Endothelial cell of umbilical vein (primary cell): ENCODE measurements around the gene ABCA1. TPM values are rescaled to one million over a fixed set of nuclear protein-coding genes. Genes with fewer than 3 reads are reported as not detected.

Experiments used
- BruUV-seq: library from RNA; stranded (reverse); fragments of 400-500 nt; replicated peaks from 2 replicates; lab custom pipeline; 2021; lab: Mats Ljungman, UMichigan
- CTCF ChIA-PET: fragments of 300-600, 350-600 bp; sonication (Branson Sonifier 250); formaldehyde crosslinking; loops from one replicate; lab custom pipeline; 2021; ENCODE audit warnings: antibody characterized with exemption, inconsistent platforms; lab: Charles Lee
- POLR2A ChIA-PET: fragments of 300-600, 350-600 bp; sonication (Branson Sonifier 250); formaldehyde crosslinking; loops from one replicate; lab custom pipeline; 2021; ENCODE audit warnings: antibody characterized with exemption, inconsistent platforms; lab: Charles Lee
- DNase-seq: peaks from one replicate; pipeline ENCODE4 v3.0.0-alpha.2; 2011; ENCODE audit warnings: low read depth, low spot score
- FAIRE-seq: peaks from 2 replicates; lab custom pipeline; 2011; peaks lifted over from hg19 to GRCh38; lab: Jason Lieb, UNC
- H2AFZ ChIP-seq: 2 replicates; pipeline ENCODE4 v1.6.0; 2012; ENCODE audit warnings: low read depth, low read length, control low read depth, inconsistent platforms
- H3K27ac ChIP-seq: 2 replicates; pipeline ENCODE4 v1.5.1; 2011; ENCODE audit warnings: low read depth, mild to moderate bottlenecking, control low read depth, low read length, moderate library complexity; ENCODE audit not compliant: insufficient read depth
- H3K27me3 ChIP-seq, 2 experiments: 2 replicates each; pipeline versions ENCODE4 v1.6.0 to v1.6.1; 2011; ENCODE audit warnings: low read length in 2 of 2, mixed read lengths in 1 of 2; ENCODE audit not compliant: control insufficient read depth in 2 of 2, insufficient read depth in 2 of 2
- H3K36me3 ChIP-seq, 2 experiments: 2 replicates in 1 of 2; 3 replicates in 1 of 2; pipeline ENCODE4 v1.5.1; 2011; ENCODE audit warnings: low read length in 2 of 2, mild to moderate bottlenecking in 1 of 2, moderate library complexity in 1 of 2; ENCODE audit not compliant: control insufficient read depth in 2 of 2, insufficient read depth in 2 of 2; ENCODE audit errors: extremely low read depth in 1 of 2
- H3K4me1 ChIP-seq: 3 replicates; pipeline ENCODE4 v1.5.1; 2011; ENCODE audit warnings: mild to moderate bottlenecking, low read length; ENCODE audit not compliant: control insufficient read depth, insufficient read depth; ENCODE audit errors: extremely low read depth
- H3K4me2 ChIP-seq: 2 replicates; pipeline ENCODE4 v1.6.1; 2011; ENCODE audit warnings: low read length, control low read depth, mixed read lengths; ENCODE audit not compliant: insufficient read depth
- H3K4me3 ChIP-seq, 3 experiments: fragments of 200-600 bp in 1 of 3; sonication (generic), shearing (Covaris generic) in 1 of 3; replicated peaks in 1 of 3; 2 replicates each; pipeline ENCODE4 v1.5.1; 2011 to 2016; ENCODE audit warnings: control low read depth in 3 of 3, low read length in 3 of 3, mild to moderate bottlenecking in 2 of 3, inconsistent platforms in 1 of 3, low read depth in 1 of 3, moderate library complexity in 1 of 3; ENCODE audit not compliant: insufficient read depth in 1 of 3
- H3K79me2 ChIP-seq: 2 replicates; pipeline ENCODE4 v1.6.0; 2012; ENCODE audit warnings: low read length, inconsistent platforms; ENCODE audit not compliant: control insufficient read depth, insufficient read depth
- H3K9ac ChIP-seq: replicated peaks from 2 replicates; pipeline ENCODE3; 2011; ENCODE audit warnings: low read length, control low read depth; ENCODE audit not compliant: insufficient read depth; ENCODE audit errors: extremely low read depth
- H3K9me1 ChIP-seq: replicated peaks from 3 replicates; pipeline ENCODE4 v1.6.0; 2011; ENCODE audit warnings: mild to moderate bottlenecking, low read length; ENCODE audit not compliant: control insufficient read depth, insufficient read depth; ENCODE audit errors: extremely low read depth
- H3K9me3 ChIP-seq: replicated peaks from 2 replicates; pipeline ENCODE4 v1.5.1; 2012; ENCODE audit warnings: low read length, inconsistent platforms; ENCODE audit not compliant: control insufficient read depth, insufficient read depth
- H4K20me1 ChIP-seq: replicated peaks from 2 replicates; pipeline ENCODE3; 2011; ENCODE audit warnings: mild to moderate bottlenecking, low read length; ENCODE audit not compliant: control insufficient read depth, insufficient read depth; ENCODE audit errors: extremely low read depth
- CTCF ChIP-seq, 2 donors: IDR thresholded peaks; 1 replicate in 1 of 2; 2 replicates in 1 of 2; pipeline ENCODE4 v1.5.1; 2011; ENCODE audit warnings: low read length in 2 of 2, mild to moderate bottlenecking in 2 of 2, moderate library complexity in 2 of 2, control low read depth in 1 of 2, inconsistent platforms in 1 of 2, low read depth in 1 of 2; ENCODE audit not compliant: insufficient read depth in 1 of 2; ENCODE audit errors: extremely low read depth in 1 of 2
- EZH2 ChIP-seq: IDR thresholded peaks from 2 replicates; pipeline ENCODE4 v1.6.1; 2012; ENCODE audit warnings: borderline replicate concordance, low read depth, mild to moderate bottlenecking, moderate library complexity, low read length, inconsistent platforms; ENCODE audit not compliant: severe bottlenecking
- FOS ChIP-seq: IDR thresholded peaks from 2 replicates; pipeline ENCODE4 v1.6.1; 2011; ENCODE audit warnings: mild to moderate bottlenecking, low read length, moderate library complexity, borderline replicate concordance; ENCODE audit not compliant: insufficient read depth
- GATA2 ChIP-seq: IDR thresholded peaks from 2 replicates; pipeline ENCODE4 v1.7.0; 2011; ENCODE audit warnings: low read depth, mild to moderate bottlenecking, moderate library complexity, mixed read lengths, low read length; ENCODE audit not compliant: insufficient read length, insufficient read depth
- JUN ChIP-seq: IDR thresholded peaks from 2 replicates; pipeline ENCODE4 v1.6.1; 2011; ENCODE audit warnings: borderline replicate concordance, low read depth; ENCODE audit not compliant: insufficient read length, insufficient read depth
- MAX ChIP-seq: IDR thresholded peaks from 2 replicates; pipeline ENCODE4 v1.6.1; 2011; ENCODE audit not compliant: insufficient read depth, insufficient read length
- MYC ChIP-seq: IDR thresholded peaks from one replicate; pipeline ENCODE4 v1.6.1; 2011; ENCODE audit warnings: mild to moderate bottlenecking, low read depth, low read length
- POLR2A ChIP-seq: IDR thresholded peaks from 2 replicates; pipeline ENCODE4 v1.6.1; 2012; ENCODE audit warnings: low read depth, mild to moderate bottlenecking, control low read depth, low read length
- POLR2AphosphoS5 ChIP-seq: IDR thresholded peaks from 2 replicates; pipeline ENCODE4 v1.6.1; 2012; ENCODE audit warnings: low read depth, mild to moderate bottlenecking, control low read depth, low read length, moderate library complexity; ENCODE audit not compliant: insufficient read depth
- dilution Hi-C: fragments of 300-500 bp; cut with MboI; formaldehyde crosslinking; loops from one replicate; pipeline ENCODE4 v1.15.0; 2019; ENCODE audit warnings: low sequenced_read_pairs; ENCODE audit not compliant: extremely low pct_ligation_motif_present
- intact Hi-C: fragments of 100-400 bp; cut with micrococcal nuclease; formaldehyde crosslinking; loops from one replicate; pipeline ENCODE4 v1.10.0; 2022
- polyA plus RNA-seq, 4 experiments: library from polyadenylated mRNA; depleted of rRNA in 3 of 4; stranded (reverse) in 3 of 4; unstranded in 1 of 4; fragments of >200 nt; gene quantifications; 2 replicates each; pipeline versions ENCODE4 v1.2.1 to v1.2.3, GENCODE V29; 2011 to 2012; ENCODE audit warnings: missing spikeins in 1 of 4
- total RNA-seq: library from RNA; stranded (reverse); gene quantifications from 2 replicates; pipeline ENCODE4 v1.2.3, GENCODE V29; 2021

ABCA1 gene
- total and polyA plus RNA-seq, 2 donors (not counting 3 experiments of a cell fraction or from before 2014, with no cell fraction given), result 2.4 to 9.8 TPM

GRCh38 chr9:104758974-104759373 is 169.0 kb downstream of the ABCA1 start:
- H3K9me1 ChIP-seq, result no peaks in the 10 kb centered on the region
- no peaks in the 10 kb centered on the region for H3K36me3 ChIP-seq
- ChIA-PET POLR2A (no interaction called here), CTCF (interaction anchor here (0.6 to 0.7 kb wide), 2 partner anchors 105 to 695 kb away, joined by 3 to 4 read pairs; no protein-coding TSS in a partner anchor)
- BruUV-seq, result no TSS peak
- no peak overlapping the region for H2AFZ ChIP-seq
- H4K20me1 ChIP-seq, result no peaks in the 10 kb centered on the region
- no peak for FAIRE-seq
- no peaks in the 10 kb centered on the region for H3K4me1 ChIP-seq
- H3K4me2 ChIP-seq, result no peak overlapping the region
- TF ChIP-seq POLR2AphosphoS5 (no peak), CTCF (IDR thresholded peaks at IDR 0.05; ENCODE audit: extremely low read depth in 1 of 2, insufficient read depth in 1 of 2, low read depth in 1 of 2, low read length in 2 of 2) (no peak), EZH2 (no peak), FOS (no peak), POLR2A (no peak), MYC (no peak), JUN (no peak), GATA2 (no peak), MAX (no peak)
- no peak overlapping the region for H3K27ac ChIP-seq
- H3K79me2 ChIP-seq, result no peaks in the 10 kb centered on the region
- intact Hi-C loops (no loop called here), dilution Hi-C loops (no loop called here)
- no peaks in the 10 kb centered on the region for H3K27me3 ChIP-seq
- no peak overlapping the region for H3K4me3 ChIP-seq
- H3K9ac ChIP-seq, result no peak overlapping the region
- no peak for DNase-seq
- H3K9me3 ChIP-seq, result no peaks in the 10 kb centered on the region
